GM21367 (cell line): ENCODE data around the gene ADGRD1.

ENCODE experiments used
- ATAC-seq: cut with Tn5 transposase; IDR thresholded peaks from one replicate; pipeline ENCODE4 v1.9.1; 2021; ENCODE audit not compliant: unreplicated experiment

Gene ADGRD1

DNA sequence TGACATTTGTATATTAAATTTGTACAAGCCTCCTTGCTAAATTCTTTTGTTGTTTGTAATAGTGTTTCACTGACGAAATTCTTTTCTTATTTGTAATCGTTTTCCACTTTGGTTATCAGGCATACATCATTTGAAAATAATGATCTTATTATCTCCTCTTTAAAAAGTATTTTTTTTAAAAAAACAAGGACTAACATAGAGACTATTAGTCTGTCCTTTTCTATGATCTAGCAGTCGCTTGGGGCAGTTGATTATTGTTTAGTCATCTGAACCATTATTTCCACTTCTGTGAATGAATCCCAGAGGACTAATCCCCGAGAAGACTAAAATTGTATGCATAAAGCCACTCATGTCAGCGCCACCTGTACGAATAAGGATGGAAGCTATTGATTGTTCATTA is 11.5 kb downstream of the ADGRD1 start:
- ATAC-seq, result no peak

GRCh38 chr12:130965668-130966067 is 12.0 kb downstream of the ADGRD1 start:
- no peak for ATAC-seq

DNA sequence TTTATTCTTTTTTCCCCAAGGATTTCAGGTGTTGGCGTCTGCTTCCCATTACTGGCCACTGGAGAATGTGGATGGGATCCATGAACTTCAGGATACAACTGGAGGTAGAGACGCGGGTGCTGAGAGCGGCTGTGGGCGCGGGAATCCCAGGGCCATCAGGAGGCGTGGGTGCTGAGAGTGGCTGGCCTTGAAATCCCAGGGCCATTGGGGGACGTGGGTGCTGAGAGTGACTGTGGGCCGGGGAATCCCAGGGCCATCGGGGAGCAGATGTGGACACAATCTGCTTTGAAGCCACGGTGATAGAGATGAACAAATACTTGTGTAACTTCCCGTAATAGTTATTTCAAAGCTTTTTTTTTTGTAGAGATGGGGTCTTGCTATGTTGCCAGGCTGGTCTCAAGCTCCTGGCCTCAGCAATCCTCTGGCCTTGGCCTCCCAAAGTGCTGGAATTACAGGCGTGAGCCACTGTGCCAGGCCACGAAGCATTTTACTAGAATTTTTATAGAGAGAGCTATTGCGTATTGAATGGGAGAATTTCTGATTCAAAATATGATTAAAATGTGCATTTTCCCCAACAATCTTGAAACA is 12.8 kb downstream of the ADGRD1 start:
- no peak for ATAC-seq

- ATAC-seq, result no peak
These were observed 13.9 kb downstream of the ADGRD1 start for GRCh38 chr12:130967636-130968035.

DNA sequence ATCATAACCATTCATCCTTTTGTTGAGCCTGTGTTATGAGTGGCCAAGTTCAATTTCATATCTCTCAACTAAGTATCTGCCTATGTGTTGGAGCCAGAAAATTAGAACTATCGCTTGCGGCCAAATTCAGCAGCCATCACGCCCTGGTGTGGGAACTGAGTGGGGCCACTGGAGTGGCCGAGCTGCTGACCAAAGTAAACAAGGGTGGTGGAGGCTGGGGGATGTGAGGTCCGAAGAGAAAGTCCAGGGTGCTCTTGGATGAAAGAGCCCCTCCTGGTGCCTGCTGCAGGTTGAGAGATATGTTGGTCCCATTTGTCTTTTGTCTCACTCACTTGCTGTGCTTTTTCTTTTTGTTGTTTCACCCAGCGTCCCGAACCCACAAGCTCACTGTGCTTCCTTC is 14.9 kb downstream of the ADGRD1 start:
- no peak for ATAC-seq

DNA sequence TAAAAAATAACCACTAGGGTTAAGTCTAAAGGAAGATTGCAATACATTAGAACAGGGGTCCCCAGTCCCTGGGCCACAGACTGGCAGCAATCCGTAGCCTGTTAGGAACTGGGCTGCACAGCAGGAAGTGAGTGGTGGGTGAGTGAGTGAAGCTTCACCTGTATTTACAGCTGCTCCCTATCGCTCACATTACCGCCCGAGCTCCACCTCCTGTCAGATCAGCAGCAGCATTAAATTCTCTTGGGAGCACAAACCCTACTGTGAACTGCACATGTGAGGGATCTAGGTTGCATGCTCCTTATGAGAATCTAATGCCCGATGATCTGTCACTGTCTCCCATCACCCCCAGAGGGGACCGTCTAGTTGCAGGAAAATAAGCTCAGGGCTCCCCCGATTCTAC is 15.5 kb downstream of the ADGRD1 start:
- ATAC-seq, result no peak

GRCh38 chr12:130970165-130970907 is 16.6 kb downstream of the ADGRD1 start:
- no peak for ATAC-seq

- no peak for ATAC-seq
These were observed 17.2 kb downstream of the ADGRD1 start for GRCh38 chr12:130970908-130971233.

DNA sequence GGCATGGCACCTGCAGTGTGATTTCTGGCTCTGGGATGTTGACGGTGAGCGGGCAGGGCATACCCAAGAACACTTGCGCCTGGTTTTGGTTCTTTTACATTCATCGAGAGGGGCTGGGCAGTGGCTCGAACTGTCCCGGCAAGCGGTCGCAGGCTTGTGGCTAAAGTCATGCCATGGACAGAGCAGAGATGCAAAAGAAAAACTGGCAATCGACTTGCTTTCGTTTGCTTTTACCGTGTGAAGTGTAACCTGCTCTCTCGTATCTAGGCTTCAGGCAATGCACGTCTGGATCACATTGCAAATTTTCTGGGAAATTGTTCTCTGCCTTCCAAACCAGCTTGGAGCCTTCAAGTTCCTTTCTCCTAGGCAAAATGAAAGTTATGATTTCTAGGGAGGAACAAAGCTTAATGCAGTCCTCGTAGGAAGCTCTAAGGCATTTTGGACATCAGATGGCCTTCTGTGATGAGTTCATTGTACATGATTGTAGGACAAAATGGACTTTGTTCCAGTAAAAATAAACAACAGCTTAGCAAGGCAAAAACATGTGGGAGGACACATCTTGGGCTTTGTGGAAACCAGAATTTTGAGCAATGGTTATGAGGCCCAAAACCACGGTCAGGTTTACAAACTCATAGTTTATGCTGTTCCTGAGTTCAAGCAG is 18.3 kb downstream of the ADGRD1 start:
- ATAC-seq, result no peak

GRCh38 chr12:130972586-130972950 is 18.9 kb downstream of the ADGRD1 start:
- no peak for ATAC-seq

GRCh38 chr12:130973109-130973508 is 19.4 kb downstream of the ADGRD1 start:
- ATAC-seq, result no peak

DNA sequence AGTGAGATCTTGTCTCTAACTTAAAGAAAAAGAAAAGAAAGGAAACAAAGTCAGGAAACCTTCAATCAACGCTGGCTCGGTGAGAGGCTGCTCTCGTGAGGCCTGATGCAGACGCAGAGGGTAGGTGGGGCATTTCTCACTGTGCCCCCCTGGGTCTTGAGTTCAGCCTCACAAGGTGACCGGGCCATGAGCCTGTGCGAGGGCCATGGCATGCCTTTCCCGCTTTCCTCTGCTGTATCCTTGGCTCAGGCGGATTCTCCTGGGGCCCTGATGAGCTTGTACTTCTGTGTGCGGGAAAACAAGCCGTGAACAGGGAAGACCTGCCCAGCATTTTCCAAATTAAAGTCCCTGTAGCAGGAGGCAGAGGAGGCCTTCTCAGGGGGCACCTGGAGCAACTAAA is 20.2 kb downstream of the ADGRD1 start:
- ATAC-seq, result no peak

DNA sequence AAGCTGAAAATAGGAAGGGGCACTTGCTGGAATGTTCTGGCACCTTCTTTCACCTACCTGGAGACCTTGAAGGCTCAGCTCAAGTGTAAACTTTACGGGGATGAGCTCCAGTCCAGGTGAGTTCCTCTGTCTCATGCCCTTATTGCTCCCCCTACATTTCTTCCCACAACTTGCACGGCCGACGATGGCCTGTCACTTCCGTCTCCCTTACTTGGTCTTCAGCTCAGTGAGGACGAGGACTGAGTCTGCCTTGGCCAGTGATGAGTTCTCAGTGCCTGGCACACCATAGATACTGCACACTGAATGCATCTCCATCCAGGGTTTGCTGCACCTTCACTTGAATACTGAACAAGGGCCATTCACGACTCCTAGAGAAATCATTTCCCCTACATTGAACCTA is 21.4 kb downstream of the ADGRD1 start:
- no peak for ATAC-seq

DNA sequence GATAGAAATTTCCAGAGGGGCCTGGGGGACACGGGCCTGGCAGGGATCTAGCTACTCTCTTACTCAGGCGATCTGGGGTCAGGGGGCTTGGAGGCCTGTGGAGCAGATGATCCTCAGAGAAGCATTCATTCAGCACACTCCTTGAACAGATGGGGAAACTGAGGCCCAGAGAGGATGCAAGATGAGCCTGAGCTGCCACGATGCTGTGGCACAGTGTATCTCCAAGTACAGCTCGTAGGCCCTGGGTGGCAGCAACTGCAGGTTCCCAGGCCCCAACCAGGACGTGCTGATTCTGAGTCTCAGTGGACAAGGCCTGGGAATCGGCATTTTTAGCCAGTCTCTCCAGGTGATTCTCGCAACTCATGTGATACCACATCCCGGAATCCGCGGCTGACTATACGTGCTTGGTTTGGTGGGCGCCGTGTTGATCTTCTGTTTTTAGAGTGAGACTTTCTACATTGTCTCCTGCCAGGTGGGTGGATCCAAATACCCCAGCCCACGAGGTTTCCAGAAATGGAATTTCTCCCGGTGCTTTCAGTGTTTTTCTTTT is 22.5 kb downstream of the ADGRD1 start:
- ATAC-seq, result no peak

DNA sequence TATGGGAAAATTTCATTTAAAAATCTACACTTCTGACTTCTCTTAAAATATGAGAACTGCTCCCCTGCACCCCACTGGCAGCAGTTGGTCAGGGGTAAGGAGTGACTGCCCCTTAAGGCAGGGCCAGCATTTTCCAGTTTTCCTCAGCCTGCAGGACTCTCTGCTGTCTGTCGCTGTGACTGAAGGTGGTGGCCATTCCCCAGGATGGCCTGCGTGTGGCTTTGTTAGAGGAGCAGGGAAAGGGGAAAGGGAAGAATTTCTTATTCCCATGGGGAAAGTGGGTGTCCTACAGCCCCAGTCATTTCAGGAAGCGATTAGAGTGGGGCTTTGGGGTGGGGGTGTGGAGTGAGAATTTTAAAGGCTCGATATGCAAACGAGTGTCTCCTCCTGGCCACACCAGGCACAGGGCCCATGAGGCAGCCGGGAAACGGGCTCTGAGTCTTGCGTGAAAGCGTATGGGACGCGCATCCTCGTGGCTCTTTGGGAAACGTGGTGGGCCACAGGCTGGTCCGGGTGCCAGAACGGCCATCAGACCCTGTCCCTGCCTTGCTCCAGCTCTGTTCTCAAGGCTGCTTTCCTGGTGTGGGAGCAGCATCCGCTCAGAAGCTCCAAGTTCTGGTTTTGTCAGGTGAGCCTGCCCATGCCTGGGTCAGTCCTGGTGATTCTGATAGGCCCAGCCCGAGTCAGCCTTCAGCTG is 23.5 kb downstream of the ADGRD1 start:
- ATAC-seq, result no peak

DNA sequence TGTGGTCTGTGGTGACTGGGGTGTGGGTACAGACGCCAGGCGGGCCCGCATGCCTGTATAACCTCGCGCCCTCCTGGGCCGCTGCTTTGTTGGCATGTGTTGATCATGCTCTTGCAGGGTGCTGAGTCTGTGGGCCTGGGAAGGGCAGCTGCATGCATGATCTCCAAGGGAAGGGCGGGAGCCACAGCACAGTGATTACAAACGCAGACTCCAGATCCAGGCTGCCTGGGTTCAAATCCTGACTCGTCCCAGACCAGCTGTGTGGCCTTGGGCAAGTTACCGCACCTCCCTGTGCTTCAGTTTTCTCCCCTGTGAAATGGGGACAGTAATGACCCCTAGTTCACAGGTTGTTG is 24.0 kb downstream of the ADGRD1 start:
- no peak for ATAC-seq

DNA sequence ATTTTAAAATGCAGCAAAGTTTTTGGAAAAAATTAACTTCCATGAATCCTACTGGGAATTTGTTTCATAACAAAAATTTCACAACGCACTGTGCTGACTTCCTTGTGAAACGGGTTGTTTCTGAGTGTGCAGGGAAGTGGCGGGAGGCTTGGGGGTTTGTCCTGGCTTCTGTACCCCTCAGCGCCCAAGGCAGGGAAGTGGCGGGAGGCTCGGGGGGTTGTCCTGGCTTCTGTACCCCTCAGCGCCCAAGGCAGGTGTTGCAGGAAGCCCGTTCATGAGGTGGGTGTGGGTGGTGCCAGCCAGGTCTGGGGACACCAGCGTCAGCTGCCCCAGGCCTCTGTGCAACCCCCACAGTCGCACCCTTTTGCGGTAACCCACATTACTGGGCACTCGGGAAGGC is 25.1 kb downstream of the ADGRD1 start:
- no peak for ATAC-seq

DNA sequence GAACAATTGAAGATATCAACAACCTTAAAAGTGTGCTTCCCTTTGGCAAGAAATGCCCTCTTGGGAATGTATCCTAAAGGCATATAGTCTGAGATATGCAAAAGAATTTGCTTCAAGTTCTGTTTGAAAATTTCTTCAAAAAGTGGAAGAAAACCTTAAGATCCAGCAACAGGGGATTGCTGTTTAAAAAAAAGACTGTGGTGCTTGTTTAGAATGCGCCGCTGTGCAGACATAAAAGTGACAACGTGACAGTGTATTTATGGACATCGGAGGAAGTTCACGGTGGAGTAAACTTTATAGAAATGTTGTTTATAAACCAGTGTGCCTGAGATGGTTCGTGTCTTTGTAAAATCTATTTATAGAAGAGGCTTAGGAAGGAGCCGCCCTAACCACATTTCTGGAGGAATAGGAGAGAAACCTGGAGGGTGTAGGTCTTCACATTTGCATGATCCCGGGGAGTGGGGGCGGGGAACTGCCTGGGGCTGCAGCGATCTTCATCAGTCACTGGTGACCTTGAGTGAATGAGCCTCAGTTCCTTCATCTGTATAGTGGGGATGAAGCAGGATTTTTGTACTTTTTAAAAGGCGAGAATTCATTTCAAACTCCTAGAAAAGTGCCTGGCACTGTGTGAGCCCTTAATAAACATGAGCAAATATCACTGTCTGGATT is 27.5 kb downstream of the ADGRD1 start:
- ATAC-seq, result no peak

GRCh38 chr12:130981911-130982310 is 28.2 kb downstream of the ADGRD1 start:
- ATAC-seq, result no peak

DNA sequence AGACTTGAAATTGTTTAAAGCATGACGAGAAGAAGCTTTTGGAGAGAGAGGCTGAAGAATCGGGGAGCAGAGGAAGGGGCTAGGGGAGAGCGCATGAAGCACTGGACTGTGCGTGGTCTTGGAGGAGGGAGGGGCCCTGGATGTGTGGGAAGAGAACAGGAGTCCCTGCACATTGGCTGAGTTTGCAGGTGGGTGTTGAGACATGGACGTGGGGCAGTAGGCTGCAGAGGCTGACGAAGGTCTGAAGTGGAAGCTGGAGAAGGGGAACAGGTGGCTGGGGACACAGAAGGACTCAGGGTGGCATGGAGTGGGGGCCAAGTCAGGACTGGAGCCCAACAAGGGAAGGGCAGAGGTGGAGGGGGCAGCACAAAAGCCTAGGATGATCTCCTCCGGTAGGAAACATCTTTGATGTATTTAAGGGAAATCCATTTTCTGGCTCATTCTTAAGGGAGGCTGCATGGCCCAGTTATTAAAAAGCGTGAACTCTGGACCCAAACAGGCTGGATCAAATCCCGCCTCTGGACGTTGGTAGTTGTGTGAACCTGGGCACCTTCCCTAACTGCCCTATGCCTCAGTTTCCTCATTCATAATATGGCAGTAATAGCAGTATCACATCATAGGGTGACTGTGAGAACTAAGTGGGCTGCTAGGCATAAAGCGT is 29.0 kb downstream of the ADGRD1 start:
- ATAC-seq, result no peak
